GM12891 (cell line): ENCODE results near the gene CRIM1.

ENCODE experiments used
- PAX5 ChIP-seq: IDR thresholded peaks from 2 replicates; pipeline ENCODE4 v1.6.1; 2011; ENCODE audit warnings: low read length, moderate library complexity, mild to moderate bottlenecking; ENCODE audit not compliant: insufficient read depth, severe bottlenecking
- POLR2A ChIP-seq: IDR thresholded peaks from 2 replicates; pipeline ENCODE4 v1.6.1; 2011; ENCODE audit warnings: low read depth, low read length, control low read depth
- POLR2AphosphoS5 ChIP-seq: IDR thresholded peaks from 2 replicates; pipeline ENCODE4 v1.6.1; 2011; ENCODE audit warnings: low read depth, low read length, control low read depth
- SPI1 ChIP-seq: IDR thresholded peaks from 2 replicates; pipeline ENCODE4 v1.6.1; 2011; ENCODE audit warnings: low read depth, low read length, control low read depth
- TAF1 ChIP-seq: IDR thresholded peaks from 2 replicates; pipeline ENCODE4 v1.6.1; 2011; ENCODE audit warnings: low read depth, low read length, control low read depth

- TF ChIP-seq POLR2A (no peak), TAF1 (no peak), SPI1 (no peak), POLR2AphosphoS5 (no peak), PAX5 (no peak)
Measured at GRCh38 chr2:36444216-36444936, 88.8 kb downstream of the CRIM1 start.
